LNCAP (cell line): ENCODE results near the gene ZNF154.

ENCODE experiments used
- TF ChIP-seq, protein P1 (sequence below): fragments of 450-650 bp; IDR thresholded peaks from 2 replicates; pipeline ENCODE4 v1.5.1; 2017; ENCODE audit warnings: mild to moderate bottlenecking

Gene ZNF154

DNA sequence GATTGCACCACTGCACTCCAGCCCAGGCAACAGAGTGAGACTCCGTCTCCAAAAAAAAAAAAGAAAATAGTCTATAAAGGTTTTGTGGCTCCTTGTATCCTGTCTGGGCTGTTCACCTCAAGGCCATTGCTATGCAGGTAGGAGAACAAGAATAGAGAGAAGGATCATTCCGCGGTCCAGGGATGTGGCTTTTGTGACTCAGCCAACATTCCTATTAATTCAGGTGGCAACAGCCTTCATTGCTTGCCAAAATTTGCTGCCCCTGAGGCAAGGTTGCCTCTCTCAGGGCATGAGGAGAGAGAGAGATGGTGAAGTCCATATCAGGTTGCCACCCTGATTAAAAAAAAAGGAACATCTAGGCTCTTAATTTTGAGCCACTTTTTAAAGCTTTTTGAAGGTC is 19.3 kb downstream of the ZNF154 start:
- TF ChIP-seq, protein P1, sequence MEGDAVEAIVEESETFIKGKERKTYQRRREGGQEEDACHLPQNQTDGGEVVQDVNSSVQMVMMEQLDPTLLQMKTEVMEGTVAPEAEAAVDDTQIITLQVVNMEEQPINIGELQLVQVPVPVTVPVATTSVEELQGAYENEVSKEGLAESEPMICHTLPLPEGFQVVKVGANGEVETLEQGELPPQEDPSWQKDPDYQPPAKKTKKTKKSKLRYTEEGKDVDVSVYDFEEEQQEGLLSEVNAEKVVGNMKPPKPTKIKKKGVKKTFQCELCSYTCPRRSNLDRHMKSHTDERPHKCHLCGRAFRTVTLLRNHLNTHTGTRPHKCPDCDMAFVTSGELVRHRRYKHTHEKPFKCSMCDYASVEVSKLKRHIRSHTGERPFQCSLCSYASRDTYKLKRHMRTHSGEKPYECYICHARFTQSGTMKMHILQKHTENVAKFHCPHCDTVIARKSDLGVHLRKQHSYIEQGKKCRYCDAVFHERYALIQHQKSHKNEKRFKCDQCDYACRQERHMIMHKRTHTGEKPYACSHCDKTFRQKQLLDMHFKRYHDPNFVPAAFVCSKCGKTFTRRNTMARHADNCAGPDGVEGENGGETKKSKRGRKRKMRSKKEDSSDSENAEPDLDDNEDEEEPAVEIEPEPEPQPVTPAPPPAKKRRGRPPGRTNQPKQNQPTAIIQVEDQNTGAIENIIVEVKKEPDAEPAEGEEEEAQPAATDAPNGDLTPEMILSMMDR: no peak

DNA sequence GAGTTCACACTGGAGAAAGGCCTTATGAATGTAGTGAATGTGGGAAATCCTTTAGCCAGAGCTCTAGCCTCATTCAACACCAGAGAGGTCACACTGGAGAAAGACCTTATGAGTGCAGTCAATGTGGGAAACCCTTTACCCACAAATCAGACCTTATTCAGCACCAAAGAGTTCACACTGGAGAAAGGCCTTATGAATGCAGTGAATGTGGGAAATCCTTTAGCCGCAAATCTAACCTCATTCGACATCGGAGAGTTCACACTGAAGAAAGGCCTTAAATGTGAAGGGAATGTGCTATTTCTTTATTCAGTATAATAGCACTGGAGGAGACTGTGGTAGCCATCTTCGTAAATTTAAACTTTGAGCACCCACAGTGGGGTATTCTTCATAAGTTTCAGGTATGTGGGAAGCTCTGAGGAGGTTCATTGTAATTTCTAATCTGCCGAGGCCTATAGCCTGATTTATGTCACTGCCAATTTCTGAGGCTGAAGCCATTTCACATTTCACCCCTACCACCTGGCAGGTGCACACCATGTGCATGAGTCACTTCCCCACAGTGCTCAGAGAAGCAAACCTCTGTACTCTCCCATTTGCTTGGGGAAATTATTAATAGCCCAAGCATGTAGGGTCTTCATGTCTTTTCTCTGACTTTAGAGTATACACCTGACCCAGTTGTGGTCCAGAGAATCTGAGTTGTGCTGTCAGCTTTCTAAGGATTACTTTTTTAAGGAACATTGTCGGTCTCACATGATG is 20.8 kb downstream of the ZNF154 start:
- TF ChIP-seq, protein P1: no peak

DNA sequence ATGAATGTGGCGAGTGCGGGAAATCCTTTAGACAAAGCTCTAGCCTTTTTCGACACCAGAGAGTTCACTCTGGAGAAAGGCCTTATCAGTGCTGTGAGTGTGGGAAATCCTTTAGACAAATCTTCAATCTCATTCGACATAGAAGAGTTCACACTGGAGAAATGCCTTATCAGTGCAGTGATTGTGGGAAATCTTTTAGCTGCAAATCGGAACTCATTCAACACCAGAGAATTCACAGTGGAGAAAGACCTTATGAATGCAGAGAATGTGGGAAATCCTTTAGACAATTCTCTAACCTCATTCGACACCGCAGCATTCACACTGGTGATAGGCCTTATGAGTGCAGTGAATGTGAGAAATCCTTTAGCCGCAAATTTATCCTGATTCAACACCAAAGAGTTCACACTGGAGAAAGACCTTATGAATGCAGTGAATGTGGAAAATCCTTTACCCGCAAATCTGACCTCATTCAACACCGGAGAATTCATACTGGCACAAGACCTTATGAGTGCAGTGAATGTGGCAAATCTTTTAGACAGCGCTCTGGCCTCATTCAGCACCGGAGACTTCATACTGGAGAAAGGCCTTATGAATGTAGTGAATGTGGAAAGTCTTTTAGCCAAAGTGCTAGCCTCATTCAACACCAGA is 21.5 kb downstream of the ZNF154 start:
- TF ChIP-seq, protein P1: no peak

DNA sequence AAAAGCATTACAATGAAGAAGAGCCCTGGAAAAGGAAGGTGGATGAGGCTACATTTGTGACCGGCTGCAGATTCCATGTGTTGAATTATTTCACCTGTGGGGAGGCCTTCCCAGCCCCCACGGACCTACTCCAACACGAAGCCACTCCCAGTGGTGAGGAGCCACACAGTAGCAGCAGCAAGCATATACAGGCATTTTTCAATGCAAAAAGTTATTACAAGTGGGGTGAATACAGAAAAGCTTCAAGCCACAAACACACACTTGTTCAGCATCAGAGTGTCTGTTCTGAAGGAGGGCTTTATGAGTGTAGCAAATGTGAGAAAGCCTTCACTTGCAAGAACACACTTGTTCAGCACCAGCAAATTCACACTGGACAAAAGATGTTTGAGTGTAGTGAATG is 22.3 kb downstream of the ZNF154 start:
- TF ChIP-seq, protein P1: no peak

DNA sequence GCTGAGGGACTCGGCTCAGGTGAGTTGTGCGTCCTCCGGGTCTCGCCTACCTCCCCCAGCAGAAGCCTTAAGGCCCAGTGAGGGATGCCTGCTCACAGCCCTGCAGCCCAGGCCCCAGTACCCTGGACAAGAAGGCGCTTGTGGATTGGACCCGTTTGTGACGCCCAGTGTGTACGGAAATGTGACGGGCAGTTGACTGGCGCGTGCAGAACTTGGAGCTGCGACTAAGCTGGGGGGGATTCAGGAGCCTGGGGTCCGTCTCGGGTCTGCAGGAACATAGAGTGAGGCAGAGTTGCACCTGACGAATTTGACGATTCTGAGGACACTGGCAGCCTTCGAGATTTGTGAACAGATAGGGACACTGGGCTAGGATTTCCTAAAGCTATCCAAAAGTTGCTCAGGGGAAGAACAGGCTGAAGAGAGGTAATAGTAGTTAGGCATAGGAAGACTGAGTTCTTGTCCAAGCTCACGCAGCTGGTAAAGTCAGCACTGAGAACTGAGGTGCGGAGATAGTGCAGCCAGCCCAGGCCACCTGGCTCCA is 26.7 kb downstream of the ZNF154 start:
- TF ChIP-seq, protein P1: no peak

DNA sequence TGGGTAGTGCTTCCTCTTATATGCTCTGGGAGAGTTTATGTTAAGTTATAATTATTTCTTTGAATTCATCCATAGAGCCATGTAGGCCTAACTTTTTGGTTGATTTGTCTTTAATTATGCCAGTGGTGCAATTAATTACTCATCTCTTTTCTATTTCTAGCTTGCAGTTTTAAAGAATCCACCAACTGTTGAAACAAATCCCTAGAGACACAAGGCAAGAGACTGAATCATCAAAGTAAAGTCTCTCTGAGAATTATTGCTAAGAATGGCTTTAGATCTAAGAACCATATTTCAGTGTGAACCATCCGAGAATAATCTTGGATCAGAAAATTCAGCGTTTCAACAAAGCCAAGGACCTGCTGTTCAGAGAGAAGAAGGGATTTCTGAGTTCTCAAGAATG is 33.1 kb downstream of the ZNF154 start:
- TF ChIP-seq, protein P1: no peak

DNA sequence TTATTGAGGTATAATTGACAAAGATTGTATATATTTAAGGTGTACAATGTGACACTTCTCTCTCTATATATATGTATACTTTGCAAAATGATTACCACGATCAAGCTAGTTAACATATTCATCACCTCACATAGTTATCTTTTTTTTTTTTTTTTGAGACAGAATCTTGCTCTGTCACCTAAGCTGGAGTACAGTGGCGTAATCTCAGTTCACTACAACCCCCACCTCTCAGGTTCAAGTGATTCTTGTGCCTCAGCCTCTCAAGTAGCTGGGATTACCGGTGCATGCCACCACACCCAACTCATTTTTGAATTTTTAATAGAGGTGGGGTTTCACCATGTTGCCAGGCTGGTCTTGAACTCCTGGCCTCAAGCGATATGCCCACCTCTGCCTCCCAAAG is 36.5 kb downstream of the ZNF154 start:
- TF ChIP-seq, protein P1: no peak
